B cell (primary cell): ENCODE data around the gene PPP1R10. TPM values are rescaled to one million over a fixed set of nuclear protein-coding genes. Genes with fewer than 3 reads are reported as not detected.

ENCODE experiments used
- ATAC-seq: fragments of 200-7000 bp; cut with Tn5 transposase; one replicate; pipeline ENCODE4 v1.10.0; 2021; ENCODE audit warnings: low read depth, mild to moderate bottlenecking, moderate number of reproducible peaks, moderate library complexity
- CTCF ChIA-PET: fragments of 350-600 bp; sonication (Branson Sonifier 250); formaldehyde crosslinking; loops from one replicate; lab custom pipeline; 2021; ENCODE audit warnings: antibody characterized with exemption, inconsistent platforms; lab: Charles Lee
- POLR2A ChIA-PET: fragments of 350-600 bp; sonication (Branson Sonifier 250); formaldehyde crosslinking; loops from one replicate; lab custom pipeline; 2021; ENCODE audit warnings: antibody characterized with exemption; lab: Charles Lee
- DNase-seq: peaks from one replicate; pipeline ENCODE4 v3.0.0; 2013
- H2AFZ ChIP-seq: 2 replicates; pipeline ENCODE4 v1.6.1; 2012; ENCODE audit warnings: mild to moderate bottlenecking, low read depth, low read length; ENCODE audit not compliant: insufficient read depth, poor library complexity, severe bottlenecking
- H3K27ac ChIP-seq, 2 donors: 1 replicate in 1 of 2; 2 replicates in 1 of 2; pipeline ENCODE4 v1.5.1; 2012 to 2013; ENCODE audit warnings: low read length in 2 of 2, mild to moderate bottlenecking in 2 of 2, moderate library complexity in 1 of 2
- H3K27me3 ChIP-seq, 4 experiments: fragments of 200-600 bp in 1 of 4; sonication (generic) in 1 of 4; replicated peaks in 1 of 4; 1 replicate in 2 of 4; 2 replicates in 2 of 4; pipeline versions ENCODE4 v1.6.1 to v1.7.0; 2013 to 2016; ENCODE audit warnings: low read length in 3 of 4, mild to moderate bottlenecking in 2 of 4, mixed read lengths in 1 of 4, moderate library complexity in 1 of 4; ENCODE audit not compliant: insufficient read depth in 4 of 4, control insufficient read depth in 3 of 4; ENCODE audit errors: control extremely low read depth in 1 of 4
- H3K36me3 ChIP-seq, 2 experiments: replicated peaks in 1 of 2; 1 replicate in 1 of 2; 2 replicates in 1 of 2; pipeline versions ENCODE4 v1.6.1 to v1.7.1; 2013; ENCODE audit warnings: low read length in 1 of 2; ENCODE audit not compliant: insufficient read depth in 2 of 2, control insufficient read depth in 1 of 2; ENCODE audit errors: control extremely low read depth in 1 of 2, extremely low read depth in 1 of 2
- H3K4me1 ChIP-seq, 2 donors: fragments of 200-600 bp in 1 of 2; sonication (generic) in 1 of 2; 1 replicate in 1 of 2; 2 replicates in 1 of 2; pipeline versions ENCODE4 v1.5.1 to v1.6.1; 2013 to 2017; ENCODE audit warnings: low read length in 2 of 2; ENCODE audit not compliant: control insufficient read depth in 2 of 2, insufficient read depth in 2 of 2
- H3K4me2 ChIP-seq: replicated peaks from 2 replicates; pipeline ENCODE3; 2012; ENCODE audit warnings: mild to moderate bottlenecking, low read depth, low read length; ENCODE audit not compliant: poor library complexity, severe bottlenecking
- H3K4me3 ChIP-seq, 5 experiments: fragments of 200-600 bp in 1 of 5; sonication (generic) in 1 of 5; 1 replicate in 3 of 5; 2 replicates in 2 of 5; pipeline versions ENCODE4 v1.5.1 to v1.7.0; 2011 to 2016; ENCODE audit warnings: low read length in 4 of 5, mild to moderate bottlenecking in 4 of 5, low read depth in 2 of 5, control low read depth in 1 of 5, moderate library complexity in 1 of 5; ENCODE audit not compliant: insufficient read depth in 1 of 5; ENCODE audit errors: control extremely low read depth in 1 of 5, extremely low read depth in 1 of 5
- H3K79me2 ChIP-seq: fragments of 200-600 bp; sonication (generic); one replicate; pipeline ENCODE4 v1.6.0; 2016; ENCODE audit warnings: low read length; ENCODE audit not compliant: control insufficient read depth, insufficient read depth
- H3K9ac ChIP-seq: fragments of 200-600 bp; sonication (generic); 2 replicates; pipeline ENCODE4 v1.6.1; 2017; ENCODE audit warnings: mild to moderate bottlenecking, low read length, moderate library complexity
- H3K9me3 ChIP-seq, 3 donors: one replicate each; pipeline versions ENCODE4 v1.6.1 to v1.7.1; 2013; ENCODE audit warnings: low read length in 2 of 3; ENCODE audit not compliant: control insufficient read depth in 2 of 3, insufficient read depth in 1 of 3; ENCODE audit errors: control extremely low read depth in 1 of 3
- H4K20me1 ChIP-seq: 2 replicates; pipeline ENCODE4 v1.6.0; 2012; ENCODE audit warnings: mild to moderate bottlenecking, low read length; ENCODE audit not compliant: insufficient read depth, control insufficient read depth, poor library complexity, severe bottlenecking
- H3K27ac Mint-ChIP-seq: one replicate; pipeline ENCODE4 v1.8.0; 2021; ENCODE audit warnings: mixed read lengths
- H3K27me3 Mint-ChIP-seq: one replicate; pipeline ENCODE4 v1.8.0; 2021; ENCODE audit warnings: mixed read lengths
- H3K4me1 Mint-ChIP-seq: one replicate; pipeline ENCODE4 v1.8.0; 2021; ENCODE audit warnings: mixed read lengths
- H3K4me3 Mint-ChIP-seq: one replicate; pipeline ENCODE4 v1.8.0; 2021; ENCODE audit warnings: mixed read lengths
- H3K9me3 Mint-ChIP-seq: one replicate; pipeline ENCODE4 v1.8.0; 2022; ENCODE audit warnings: mixed read lengths; ENCODE audit not compliant: insufficient read depth
- EZH2 ChIP-seq: IDR thresholded peaks from 2 replicates; pipeline ENCODE4 v1.6.1; 2012; ENCODE audit warnings: borderline replicate concordance, low read depth, mild to moderate bottlenecking, moderate library complexity, low read length; ENCODE audit not compliant: insufficient read depth, poor library complexity, severe bottlenecking
- WGBS: methylation state at CpG from one replicate; pipeline ENCODE4 v1.1.5; 2013; ENCODE audit warnings: missing lambda C conversion rate; ENCODE audit not compliant: insufficient coverage; 5-methylcytosine and 5-hydroxymethylcytosine counted together
- intact Hi-C: fragments of 100-400 bp; cut with micrococcal nuclease; formaldehyde crosslinking; loops from one replicate; pipeline ENCODE4 v1.10.0; 2022
- polyA plus RNA-seq: library from polyadenylated mRNA; depleted of rRNA; stranded (reverse); fragments of >200 nt; gene quantifications from 2 replicates; pipeline ENCODE4 v1.2.3, GENCODE V29; 2012
- total RNA-seq, 2 donors: library from RNA; stranded (reverse); fragments of 120-200 nt in 1 of 2; gene quantifications; 1 replicate in 1 of 2; 2 replicates in 1 of 2; pipeline versions ENCODE4 v1.2.3 to v1.2.4, GENCODE V29; 2013 to 2022
- TF ChIP-seq, protein P1 (sequence below): fragments of 200-600 bp; IDR thresholded peaks from one replicate; pipeline ENCODE4 v1.8.0; 2022; ENCODE audit warnings: antibody characterized with exemption, mild to moderate bottlenecking

Gene PPP1R10
- total and polyA plus RNA-seq, 2 donors (not counting 1 experiment from before 2014, with no cell fraction given) = 40.7 to 177 TPM

- DNase-seq (peak; percentile 100), ATAC-seq (peak; percentile 89)
- H3K4me3 Mint-ChIP-seq = peak within 1 kb of the TSS; percentile 99
- Histone ChIP-seq H3K79me2 (peaks cover 40% of the 10 kb centered on the region), H3K4me2 (peak within 1 kb of the TSS; percentile 98), H3K9me3 (no peaks in the 10 kb centered on the region), H3K27me3 (no peaks in the 10 kb centered on the region), H3K9ac (peak within 1 kb of the TSS; percentile 99), H3K4me3 (peak within 1 kb of the TSS; percentile 81 to 100 (median 94)), H4K20me1 (peaks cover 5% of the 10 kb centered on the region), H3K27ac (peak within 1 kb of the TSS; percentile 91 to 95), H3K36me3 (peaks cover 0 to 28% of the 10 kb centered on the region in 2 experiments), H3K4me1 (peaks cover 19 to 27% of the 10 kb centered on the region in 2 donors), H2AFZ (peak within 1 kb of the TSS; percentile 85)
- TF ChIP-seq EZH2 = no peak
- TF ChIP-seq, protein P1, sequence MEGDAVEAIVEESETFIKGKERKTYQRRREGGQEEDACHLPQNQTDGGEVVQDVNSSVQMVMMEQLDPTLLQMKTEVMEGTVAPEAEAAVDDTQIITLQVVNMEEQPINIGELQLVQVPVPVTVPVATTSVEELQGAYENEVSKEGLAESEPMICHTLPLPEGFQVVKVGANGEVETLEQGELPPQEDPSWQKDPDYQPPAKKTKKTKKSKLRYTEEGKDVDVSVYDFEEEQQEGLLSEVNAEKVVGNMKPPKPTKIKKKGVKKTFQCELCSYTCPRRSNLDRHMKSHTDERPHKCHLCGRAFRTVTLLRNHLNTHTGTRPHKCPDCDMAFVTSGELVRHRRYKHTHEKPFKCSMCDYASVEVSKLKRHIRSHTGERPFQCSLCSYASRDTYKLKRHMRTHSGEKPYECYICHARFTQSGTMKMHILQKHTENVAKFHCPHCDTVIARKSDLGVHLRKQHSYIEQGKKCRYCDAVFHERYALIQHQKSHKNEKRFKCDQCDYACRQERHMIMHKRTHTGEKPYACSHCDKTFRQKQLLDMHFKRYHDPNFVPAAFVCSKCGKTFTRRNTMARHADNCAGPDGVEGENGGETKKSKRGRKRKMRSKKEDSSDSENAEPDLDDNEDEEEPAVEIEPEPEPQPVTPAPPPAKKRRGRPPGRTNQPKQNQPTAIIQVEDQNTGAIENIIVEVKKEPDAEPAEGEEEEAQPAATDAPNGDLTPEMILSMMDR = no peak
- ChIA-PET POLR2A (interaction anchor here (0.5 to 3.4 kb wide), 16 partner anchors 9 to 1096 kb away, joined by 3 to 16 read pairs (median 4); partner anchors contain the start of genes ABCF1, BAG6, MDC1 and MRPS18B), CTCF (interaction anchor here (0.9 to 8.1 kb wide), 7 partner anchors 14 to 167 kb away, joined by 4 to 94 read pairs (median 6); partner anchors contain the start of gene ABCF1)
- no peaks in the 10 kb centered on the region for H3K27me3 Mint-ChIP-seq
- under 1% methylated on average over 69 of the region's 71 CpGs for WGBS
- peak within 1 kb of the TSS; percentile 99 for H3K27ac Mint-ChIP-seq
- no peaks in the 10 kb centered on the region for H3K9me3 Mint-ChIP-seq
- peaks cover 32% of the 10 kb centered on the region for H3K4me1 Mint-ChIP-seq
- intact Hi-C loops = loop anchor here (1.0 to 5.0 kb wide), 8 partner anchors 15 to 165 kb away; partner anchors contain the start of genes ABCF1, C6orf136, DHX16 and HLA-E
Observed at GRCh38 chr6:30556066-30556905, 60.8 kb downstream of the PPP1R10 start, which contains the start of gene GNL1. TSS of gene GNL1 (minus strand) at chr6:30556489. CDS start at chr6:30556203, 286 bp downstream.
